SK-N-MC (cell line): ENCODE data around the gene RTN4R.

Source experiments
- EZH2 ChIP-seq: fragments of 200-600 bp; sonication (generic); IDR thresholded peaks from one replicate; pipeline ENCODE4 v1.6.1; 2017; ENCODE audit warnings: antibody characterized with exemption
- FOXP2 ChIP-seq: optimal IDR thresholded peaks from 2 replicates; pipeline ENCODE3; 2011; ENCODE audit warnings: mild to moderate bottlenecking, moderate library complexity; ENCODE audit not compliant: insufficient read depth; ENCODE audit errors: extremely low read length, control extremely low read depth
- POLR2AphosphoS5 ChIP-seq: IDR thresholded peaks from 2 replicates; pipeline ENCODE4 v1.6.1; 2012; ENCODE audit warnings: mild to moderate bottlenecking, low read depth, low read length, borderline replicate concordance

GRCh38 chr22:20260071-20260765 is 7.9 kb downstream of the RTN4R start:
- TF ChIP-seq POLR2AphosphoS5 (no peak), EZH2 (no peak), FOXP2 (no peak)
